SK-N-SH treated with all-trans-retinoic acid at 6 μM for 48 hours (cell line): Measurements from ENCODE around the gene NAA60.

Experiments
- PATZ1 ChIP-seq: fragments of 250-450 bp; sonication (Bioruptor Pico); IDR thresholded peaks from 2 replicates; pipeline ENCODE4 v1.8.0; 2020; ENCODE audit warnings: mild to moderate bottlenecking, moderate library complexity, borderline replicate concordance
- PPARA ChIP-seq: fragments of 250-450 bp; sonication (Bioruptor Pico); IDR thresholded peaks from 2 replicates; pipeline ENCODE4 v1.5.0; 2020; ENCODE audit warnings: mild to moderate bottlenecking, borderline replicate concordance
- RARB ChIP-seq: fragments of 250-450 bp; sonication (Bioruptor Pico); IDR thresholded peaks from 2 replicates; pipeline ENCODE4 v1.8.0; 2021; ENCODE audit warnings: mild to moderate bottlenecking, moderate library complexity

- TF ChIP-seq RARB (CRISPR knock-in tag), result no peak
- no peak for TF ChIP-seq PPARA
- no peak for TF ChIP-seq PATZ1
These were observed 41.0 kb downstream of the NAA60 start for GRCh38 chr16:3484318-3485096.
